ENCODE measurements around the gene MOK. TPM values are rescaled to one million over a fixed set of nuclear protein-coding genes. Genes with fewer than 3 reads are reported as not detected.

Gene MOK
- total and polyA plus RNA-seq, 2 of the 4 experiments (the other 2 are of a cell fraction): 16.8 to 48.5 TPM

GRCh38 chr14:102295270-102295669 is 9.7 kb downstream of the MOK start:
- Histone ChIP-seq H2AK5ac (ENCODE audit: low read depth, low read length) (no peak overlapping the region), H3K14ac (replicated peaks; ENCODE audit: low read depth, low read length) (no peak overlapping the region), H3K4me3 (ENCODE audit: insufficient read depth, low read depth, low read length) (no peak overlapping the region), H2AK9ac (replicated peaks; ENCODE audit: low read depth, low read length, poor library complexity) (no peak overlapping the region), H3K9ac (ENCODE audit: low read depth, low read length) (no peak overlapping the region), H3K9me1 (ENCODE audit: insufficient read depth, low read length) (no peaks in the 10 kb centered on the region), H3K18ac (ENCODE audit: low read depth, low read length) (peak overlapping the region; percentile 23; the same call in 1 of the 2 replicates), H3K27ac (ENCODE audit: insufficient read depth, low read length) (no peak overlapping the region), H4K20me1 (ENCODE audit: insufficient read depth, low read length) (no peaks in the 10 kb centered on the region), H3K27me3 (ENCODE audit: control insufficient read depth, insufficient read depth, low read length) (no peaks in the 10 kb centered on the region), H2AFZ (replicated peaks; ENCODE audit: low read length, poor library complexity) (no peak overlapping the region), H4K91ac (ENCODE audit: insufficient read depth, low read depth, low read length) (no peak overlapping the region), H3K4me1 (ENCODE audit: control insufficient read depth, insufficient read depth, low read length) (peaks cover 7% of the 10 kb centered on the region; the same call in 1 of the 2 replicates), H3K9me3 (ENCODE audit: control insufficient read depth, insufficient read depth, low read length) (no peaks in the 10 kb centered on the region), H3K56ac (ENCODE audit: extremely low read depth, insufficient read depth, low read length) (no peak overlapping the region), H4K5ac (ENCODE audit: low read depth, low read length) (peak overlapping the region; percentile 68; the same call in 1 of the 2 replicates), H3K79me1 (ENCODE audit: low read depth in 1 of 2, low read length in 2 of 2) (peaks cover 0 to 4% of the 10 kb centered on the region in 2 experiments; a peak in 2 of 4 replicates), H3K4me2 (ENCODE audit: low read depth, low read length) (peak overlapping the region; percentile 74; the same call in 1 of the 2 replicates), H3K23ac (ENCODE audit: low read depth, low read length) (no peak overlapping the region), H2BK5ac (ENCODE audit: low read depth, low read length, poor library complexity, severe bottlenecking) (peak overlapping the region; percentile 72), H2BK20ac (ENCODE audit: low read depth, low read length) (no peak overlapping the region), H2BK15ac (ENCODE audit: low read depth, low read length) (no peak overlapping the region), H4K8ac (ENCODE audit: low read depth in 2 of 2, low read length in 2 of 2) (peak overlapping the region in 1 of 2 experiments; percentile 59; a peak in 1 of 4 replicates), H3K36me3 (ENCODE audit: control insufficient read depth, insufficient read depth, low read length) (no peaks in the 10 kb centered on the region), H3K4ac (ENCODE audit: low read depth, low read length) (no peak overlapping the region), H2BK120ac (ENCODE audit: low read depth, low read length) (no peak overlapping the region)
- no peak for ATAC-seq (ENCODE audit: low read depth)
- TF ChIP-seq RCOR1 (IDR thresholded peaks at IDR 0.05; ENCODE audit: insufficient replicate concordance, low read length) (no peak), BHLHE40 (IDR thresholded peaks at IDR 0.05; ENCODE audit: low read depth, low read length) (no peak), NFE2L2 (IDR thresholded peaks at IDR 0.05; ENCODE audit: low read depth, low read length) (no peak), MAZ (IDR thresholded peaks at IDR 0.05; ENCODE audit: borderline replicate concordance, low read depth, low read length) (no peak), CHD1 (IDR thresholded peaks at IDR 0.05; ENCODE audit: low read depth, low read length) (no peak), RFX5 (IDR thresholded peaks at IDR 0.05; ENCODE audit: low read depth, low read length) (no peak), RAD21 (IDR thresholded peaks at IDR 0.05; ENCODE audit: low read length) (no peak), SMC3 (IDR thresholded peaks at IDR 0.05; ENCODE audit: low read depth, low read length) (peak; percentile 32; the same call in 1 of the 2 replicates), CTCF (conservative IDR thresholded peaks at IDR 0.05; ENCODE audit: low read depth, low read length) (peak; percentile 38), MAFK (IDR thresholded peaks at IDR 0.05; ENCODE audit: low read depth, low read length) (0 out of 2 replicates have a peak, but pooled peaks have one; percentile 5), POLR2A (IDR thresholded peaks at IDR 0.05; ENCODE audit: low read depth, low read length) (no peak), ELK1 (IDR thresholded peaks at IDR 0.05; ENCODE audit: borderline replicate concordance, low read depth, low read length) (no peak), MXI1 (IDR thresholded peaks at IDR 0.05; ENCODE audit: borderline replicate concordance, low read depth, low read length) (no peak), FOS (IDR thresholded peaks at IDR 0.05; ENCODE audit: low read depth, low read length) (no peak), USF2 (IDR thresholded peaks at IDR 0.05; ENCODE audit: low read depth, low read length) (no peak)
- POLR2A ChIA-PET (ENCODE audit: unreplicated experiment): no interaction called here
- CTCF ChIA-PET: interaction anchor here (0.9 to 1.3 kb wide), 2 partner anchors 14 to 19 kb away, joined by 3 to 5 read pairs; no protein-coding TSS in a partner anchor
- dilution Hi-C loops (cut with HindIII; ENCODE audit: low sequenced_read_pairs, unreplicated experiment): no loop called here
- no CpG with 5 or more reads among the region's 3 CpGs for WGBS, 2 experiments (ENCODE audit: extremely low coverage in 2 of 2, insufficient read length in 1 of 2)
- BruUV-seq (replicated peaks): no TSS peak
- peak; percentile 41 for DNase-seq
- in situ Hi-C loops (cut with MboI; ENCODE audit: low sequenced_read_pairs): no loop called here
- intact Hi-C loops (cut with micrococcal nuclease): no loop called here
